PC-3 (cell line): Measurements from ENCODE around the gene SLC34A3.

Experiments used
- EZH2 ChIP-seq: fragments of 300-600 bp; sonication (generic); IDR thresholded peaks from one replicate; pipeline ENCODE4 v1.6.1; 2017; ENCODE audit warnings: antibody characterized with exemption, mild to moderate bottlenecking, low read length; ENCODE audit not compliant: unreplicated experiment
- TF ChIP-seq, protein P1 (sequence below): fragments of 300-600 bp; sonication (generic); conservative IDR thresholded peaks from 2 replicates; pipeline ENCODE4 v1.5.1; 2017; ENCODE audit warnings: antibody characterized with exemption, low read depth, mild to moderate bottlenecking, low read length

DNA sequence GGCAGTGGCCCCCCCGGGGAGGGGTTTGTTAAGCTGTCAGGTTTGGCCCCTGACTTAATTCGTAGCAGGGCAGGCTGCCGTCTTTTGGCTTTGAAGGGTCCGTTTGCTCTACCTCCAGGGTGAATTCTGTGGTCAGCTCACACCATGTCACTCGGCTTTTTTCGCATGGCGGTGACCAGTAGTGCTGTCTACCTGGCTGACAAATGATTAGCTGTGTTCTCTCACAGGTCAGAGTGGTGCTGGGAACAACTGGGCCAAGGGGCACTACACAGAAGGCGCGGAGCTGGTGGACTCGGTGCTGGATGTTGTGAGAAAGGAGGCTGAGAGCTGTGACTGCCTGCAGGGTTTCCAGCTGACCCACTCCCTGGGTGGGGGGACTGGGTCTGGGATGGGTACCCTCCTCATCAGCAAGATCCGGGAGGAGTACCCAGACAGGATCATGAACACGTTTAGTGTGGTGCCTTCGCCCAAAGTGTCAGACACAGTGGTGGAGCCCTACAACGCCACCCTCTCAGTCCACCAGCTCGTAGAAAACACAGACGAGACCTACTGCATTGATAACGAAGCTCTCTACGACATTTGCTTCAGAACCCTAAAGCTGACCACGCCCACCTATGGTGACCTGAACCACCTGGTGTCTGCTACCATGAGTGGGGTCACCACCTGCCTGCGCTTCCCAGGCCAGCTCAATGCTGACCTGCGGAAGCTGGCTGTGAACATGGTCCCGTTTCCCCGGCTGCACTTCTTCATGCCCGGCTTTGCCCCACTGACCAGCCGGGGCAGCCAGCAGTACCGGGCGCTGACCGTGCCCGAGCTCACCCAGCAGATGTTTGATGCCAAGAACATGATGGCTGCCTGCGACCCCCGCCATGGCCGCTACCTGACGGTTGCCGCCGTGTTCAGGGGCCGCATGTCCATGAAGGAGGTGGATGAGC, 11.8 kb downstream of the SLC34A3 start:
- TF ChIP-seq, protein P1, sequence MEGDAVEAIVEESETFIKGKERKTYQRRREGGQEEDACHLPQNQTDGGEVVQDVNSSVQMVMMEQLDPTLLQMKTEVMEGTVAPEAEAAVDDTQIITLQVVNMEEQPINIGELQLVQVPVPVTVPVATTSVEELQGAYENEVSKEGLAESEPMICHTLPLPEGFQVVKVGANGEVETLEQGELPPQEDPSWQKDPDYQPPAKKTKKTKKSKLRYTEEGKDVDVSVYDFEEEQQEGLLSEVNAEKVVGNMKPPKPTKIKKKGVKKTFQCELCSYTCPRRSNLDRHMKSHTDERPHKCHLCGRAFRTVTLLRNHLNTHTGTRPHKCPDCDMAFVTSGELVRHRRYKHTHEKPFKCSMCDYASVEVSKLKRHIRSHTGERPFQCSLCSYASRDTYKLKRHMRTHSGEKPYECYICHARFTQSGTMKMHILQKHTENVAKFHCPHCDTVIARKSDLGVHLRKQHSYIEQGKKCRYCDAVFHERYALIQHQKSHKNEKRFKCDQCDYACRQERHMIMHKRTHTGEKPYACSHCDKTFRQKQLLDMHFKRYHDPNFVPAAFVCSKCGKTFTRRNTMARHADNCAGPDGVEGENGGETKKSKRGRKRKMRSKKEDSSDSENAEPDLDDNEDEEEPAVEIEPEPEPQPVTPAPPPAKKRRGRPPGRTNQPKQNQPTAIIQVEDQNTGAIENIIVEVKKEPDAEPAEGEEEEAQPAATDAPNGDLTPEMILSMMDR, result no peak
- TF ChIP-seq EZH2, result no peak
